Fibroblast of lung (primary cell): ENCODE data around the gene EBF4.

Experiments used
- EZH2 ChIP-seq: IDR thresholded peaks from 2 replicates; pipeline ENCODE4 v1.5.1; 2012; ENCODE audit warnings: low read length, control low read depth, mild to moderate bottlenecking; ENCODE audit errors: missing control alignments
- TF ChIP-seq, protein P1 (sequence below), 2 donors: IDR thresholded peaks in 1 of 2; conservative IDR thresholded peaks in 1 of 2; 1 replicate in 1 of 2; 2 replicates in 1 of 2; pipeline ENCODE4 v1.5.1; 2011 to 2012; ENCODE audit warnings: low read length in 2 of 2, control low read depth in 1 of 2, inconsistent platforms in 1 of 2, low read depth in 1 of 2, mild to moderate bottlenecking in 1 of 2

DNA sequence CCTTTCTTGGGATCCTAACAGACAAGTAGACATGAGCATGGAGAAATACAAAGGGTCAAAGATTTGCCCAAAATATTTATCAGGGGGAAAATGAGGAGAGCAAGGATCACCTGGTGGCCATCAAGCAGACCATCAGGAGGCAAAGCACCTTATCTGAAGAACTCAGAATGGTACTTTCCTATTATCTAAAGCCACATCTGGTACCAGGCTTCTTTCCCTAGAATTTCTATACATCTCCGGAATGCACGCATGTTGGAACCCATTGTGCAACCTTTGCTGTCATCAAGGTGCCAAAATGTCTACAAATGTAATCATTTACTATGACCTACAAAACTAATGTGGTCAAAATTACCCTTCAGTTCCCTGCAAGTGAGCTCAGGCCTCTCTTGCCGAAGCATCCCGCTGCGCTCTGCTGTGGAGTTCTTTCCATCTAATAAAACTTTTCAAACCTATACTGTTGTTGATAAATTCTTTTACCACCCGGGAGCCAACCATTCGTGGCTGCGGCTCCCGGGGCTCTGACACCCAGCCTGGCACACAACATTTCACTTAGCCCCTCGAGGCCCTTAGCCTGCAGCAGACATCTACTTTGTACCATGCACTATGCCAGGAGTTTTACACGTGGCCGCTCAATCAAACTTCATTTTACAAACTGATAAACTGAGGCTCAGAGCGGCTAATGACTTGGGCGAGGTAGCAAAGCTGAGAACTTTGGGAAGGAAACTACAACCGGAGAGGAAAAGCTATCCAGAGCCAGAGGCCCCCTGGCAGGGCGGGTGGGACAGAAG is 111.7 kb downstream of the EBF4 start:
- TF ChIP-seq, protein P1, sequence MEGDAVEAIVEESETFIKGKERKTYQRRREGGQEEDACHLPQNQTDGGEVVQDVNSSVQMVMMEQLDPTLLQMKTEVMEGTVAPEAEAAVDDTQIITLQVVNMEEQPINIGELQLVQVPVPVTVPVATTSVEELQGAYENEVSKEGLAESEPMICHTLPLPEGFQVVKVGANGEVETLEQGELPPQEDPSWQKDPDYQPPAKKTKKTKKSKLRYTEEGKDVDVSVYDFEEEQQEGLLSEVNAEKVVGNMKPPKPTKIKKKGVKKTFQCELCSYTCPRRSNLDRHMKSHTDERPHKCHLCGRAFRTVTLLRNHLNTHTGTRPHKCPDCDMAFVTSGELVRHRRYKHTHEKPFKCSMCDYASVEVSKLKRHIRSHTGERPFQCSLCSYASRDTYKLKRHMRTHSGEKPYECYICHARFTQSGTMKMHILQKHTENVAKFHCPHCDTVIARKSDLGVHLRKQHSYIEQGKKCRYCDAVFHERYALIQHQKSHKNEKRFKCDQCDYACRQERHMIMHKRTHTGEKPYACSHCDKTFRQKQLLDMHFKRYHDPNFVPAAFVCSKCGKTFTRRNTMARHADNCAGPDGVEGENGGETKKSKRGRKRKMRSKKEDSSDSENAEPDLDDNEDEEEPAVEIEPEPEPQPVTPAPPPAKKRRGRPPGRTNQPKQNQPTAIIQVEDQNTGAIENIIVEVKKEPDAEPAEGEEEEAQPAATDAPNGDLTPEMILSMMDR (conservative IDR thresholded peaks at IDR 0.05 in 1 of 2, IDR thresholded peaks at IDR 0.05 in 1 of 2; ENCODE audit: low read depth in 1 of 2, low read length in 2 of 2), result no peak
- no peak for TF ChIP-seq EZH2
